Adrenal gland (tissue), 5 donors: Measurements from ENCODE around the gene ARHGEF16.

ENCODE experiments used
- CTCF ChIP-seq, 6 experiments: fragments of 450-650 bp in 4 of 6; fragments of 200-600 bp in 2 of 6; sonication (generic) in 1 of 6; IDR thresholded peaks; 1 replicate in 5 of 6; 2 replicates in 1 of 6; pipeline versions ENCODE4 v1.5.1 to v1.8.0; 2016 to 2021; ENCODE audit warnings: antibody characterized with exemption in 6 of 6, mild to moderate bottlenecking in 2 of 6, moderate library complexity in 1 of 6
- POLR2A ChIP-seq, 2 donors: fragments of 450-650 bp; IDR thresholded peaks; one replicate each; pipeline ENCODE4 v1.6.1; 2017; ENCODE audit warnings: antibody characterized with exemption in 2 of 2, mild to moderate bottlenecking in 2 of 2, moderate library complexity in 1 of 2
- donor health status: DM: no; HTN: no; CAD: no.

- TF ChIP-seq CTCF (IDR thresholded peaks at IDR 0.05) (no peak), POLR2A (IDR thresholded peaks at IDR 0.05) (no peak)
These were observed 43.9 kb downstream of the ARHGEF16 start for GRCh38 chr1:3498246-3498930.
